GM19043 (cell line): ENCODE results near the gene LENEP.

ENCODE experiments used
- ATAC-seq: cut with Tn5 transposase; IDR thresholded peaks from one replicate; pipeline ENCODE4 v1.9.1; 2021; ENCODE audit warnings: low read depth; ENCODE audit not compliant: unreplicated experiment

LENEP gene

GRCh38 chr1:154996966-154997701, 3.7 kb downstream of the LENEP start:
- ATAC-seq, result no peak

- no peak for ATAC-seq
These were observed 4.9 kb downstream of the LENEP start for GRCh38 chr1:154998201-154998780.

GRCh38 chr1:154998818-154999570, 5.6 kb downstream of the LENEP start:
- no peak for ATAC-seq

- no peak for ATAC-seq
These were observed 6.4 kb downstream of the LENEP start for GRCh38 chr1:154999571-155000410.

GRCh38 chr1:155000411-155000725, 7.0 kb downstream of the LENEP start:
- ATAC-seq, result no peak

GRCh38 chr1:155000726-155001424, 7.5 kb downstream of the LENEP start:
- ATAC-seq, result no peak

- ATAC-seq, result no peak
These were observed 8.0 kb downstream of the LENEP start for GRCh38 chr1:155001425-155001674.

- peak; percentile 51 for ATAC-seq
These were observed 8.5 kb downstream of the LENEP start for GRCh38 chr1:155001675-155002463.

- ATAC-seq, result no peak
These were observed 9.3 kb downstream of the LENEP start, which contains the start of gene ZBTB7B for GRCh38 chr1:155002464-155003226. Gene ZBTB7B (plus strand): TSS chr1:155002802. CDS start chr1:155014661, 11,859 bp downstream.

GRCh38 chr1:155003227-155003765, 9.9 kb downstream of the LENEP start:
- no peak for ATAC-seq

- ATAC-seq, result no peak
These were observed 10.5 kb downstream of the LENEP start for GRCh38 chr1:155003766-155004351.

- ATAC-seq, result no peak
These were observed 11.1 kb downstream of the LENEP start for GRCh38 chr1:155004352-155005075.

- ATAC-seq, result no peak
These were observed 12.0 kb downstream of the LENEP start for GRCh38 chr1:155005076-155006011.

GRCh38 chr1:155006601-155007101, 13.3 kb downstream of the LENEP start:
- no peak for ATAC-seq

- no peak for ATAC-seq
These were observed 14.0 kb downstream of the LENEP start for GRCh38 chr1:155007251-155007828.
